ENCODE results near the gene DNAH8. TPM values are rescaled to one million over a fixed set of nuclear protein-coding genes. Genes with fewer than 3 reads are reported as not detected.

DNAH8 gene
- total and polyA plus RNA-seq, 8 donors: under 0.01 to 0.18 TPM; not detected in 6

- WGBS, 5 donors: 78 to 92% (median 85%) methylated on average over 9 of the region's 9 CpGs
- no peak for TF ChIP-seq POLR2AphosphoS5 (IDR thresholded peaks at IDR 0.05)
- no peak for TF ChIP-seq EP300 (IDR thresholded peaks at IDR 0.05)
- H3K36me3 ChIP-seq: no peaks in the 10 kb centered on the region
- no peak overlapping the region for H3K27ac ChIP-seq
- no peak overlapping the region for H3K4me3 ChIP-seq
- intact Hi-C loops (cut with DNase I; ENCODE audit: low total_unique reads): no loop called here
- DNase-seq: peak in 1 of 2 donors; percentile 14
- no peaks in the 10 kb centered on the region for H3K9me3 ChIP-seq
- H3K4me1 ChIP-seq: no peaks in the 10 kb centered on the region
- no peaks in the 10 kb centered on the region for H3K27me3 ChIP-seq
Measured at GRCh38 chr6:39074486-39074885, 359.4 kb downstream of the DNAH8 start.

- H3K4me1 ChIP-seq: no peaks in the 10 kb centered on the region
- no peak overlapping the region for H3K4me3 ChIP-seq
- intact Hi-C loops (cut with DNase I; ENCODE audit: low total_unique reads): no loop called here
- no peaks in the 10 kb centered on the region for H3K36me3 ChIP-seq
- no peak for TF ChIP-seq CTCF (IDR thresholded peaks at IDR 0.05)
- no peak for TF ChIP-seq POLR2A (IDR thresholded peaks at IDR 0.05)
- no peak for TF ChIP-seq POLR2AphosphoS5 (IDR thresholded peaks at IDR 0.05)
- TF ChIP-seq EP300 (IDR thresholded peaks at IDR 0.05): no peak
- no peaks in the 10 kb centered on the region for H3K27me3 ChIP-seq
- peak in 1 of 2 donors; percentile 13 for DNase-seq
- no peak overlapping the region for H3K27ac ChIP-seq
- WGBS, 5 donors: 66 to 76% (median 74%) methylated on average over 11 to 12 of the region's 12 CpGs
- H3K9me3 ChIP-seq: no peaks in the 10 kb centered on the region
Measured at GRCh38 chr6:39075010-39075686, 360.0 kb downstream of the DNAH8 start.

DNA sequence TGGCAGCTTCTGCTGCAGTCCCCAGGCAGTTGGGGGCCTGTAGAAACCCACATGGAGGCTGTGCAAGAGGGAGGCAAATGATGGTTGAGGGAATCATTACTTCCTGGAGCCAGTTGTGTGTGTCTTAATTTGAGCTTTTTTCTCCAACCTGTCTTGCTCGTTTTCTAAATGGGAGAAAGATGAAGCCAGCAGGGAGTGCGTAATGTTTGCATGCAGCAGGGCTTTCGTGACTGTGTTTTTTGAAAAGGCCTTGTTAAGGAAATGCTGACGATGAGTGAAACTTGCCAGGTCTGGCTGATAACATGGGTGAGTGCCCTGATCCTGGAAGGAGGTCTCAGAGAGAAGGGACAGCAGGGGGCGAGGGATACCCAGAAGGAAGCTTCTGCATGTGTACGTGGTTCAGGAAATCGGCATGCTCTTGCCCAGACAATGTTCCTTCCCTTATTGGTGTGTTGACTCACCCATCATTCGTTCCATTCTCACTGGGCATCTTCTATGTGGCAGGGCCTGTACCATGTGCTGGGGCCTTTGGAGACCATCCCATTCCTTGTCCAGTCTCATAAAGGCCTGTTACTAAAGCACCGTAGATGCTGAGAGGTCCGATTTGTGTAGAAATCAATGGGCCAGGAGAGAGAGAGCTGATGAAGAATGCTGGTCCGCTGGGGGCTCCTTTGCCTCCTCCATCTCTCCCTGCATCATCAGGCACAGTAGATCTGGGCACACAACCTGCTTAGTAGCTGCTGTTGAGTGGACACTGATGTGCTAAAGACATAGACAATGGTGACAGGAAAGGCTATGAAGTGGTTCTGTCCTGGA, 360.9 kb downstream of the DNAH8 start:
- Histone ChIP-seq H3K27ac (no peak overlapping the region), H3K27me3 (no peaks in the 10 kb centered on the region), H3K36me3 (no peaks in the 10 kb centered on the region), H3K4me1 (no peaks in the 10 kb centered on the region), H3K4me3 (no peak overlapping the region), H3K9me3 (no peaks in the 10 kb centered on the region)
- intact Hi-C loops (cut with DNase I; ENCODE audit: low total_unique reads): no loop called here
- no peak for TF ChIP-seq CTCF (IDR thresholded peaks at IDR 0.05)
- no peak for TF ChIP-seq POLR2A (IDR thresholded peaks at IDR 0.05)
- TF ChIP-seq EP300 (IDR thresholded peaks at IDR 0.05): no peak
- no peak for TF ChIP-seq POLR2AphosphoS5 (IDR thresholded peaks at IDR 0.05)
- WGBS, 5 donors: 59 to 78% (median 72%) methylated on average over 11 of the region's 11 CpGs
- DNase-seq: peak in 1 of 2 donors; percentile 56

GRCh38 chr6:39076623-39077535, 361.8 kb downstream of the DNAH8 start:
- 63 to 78% (median 67%) methylated on average over 9 of the region's 9 CpGs for WGBS, 5 donors
- no peaks in the 10 kb centered on the region for H3K4me1 ChIP-seq
- no peaks in the 10 kb centered on the region for H3K27me3 ChIP-seq
- H3K4me3 ChIP-seq: no peak overlapping the region
- H3K27ac ChIP-seq: no peak overlapping the region
- DNase-seq: no peak
- no peak for TF ChIP-seq CTCF (IDR thresholded peaks at IDR 0.05)
- H3K36me3 ChIP-seq: no peaks in the 10 kb centered on the region
- H3K9me3 ChIP-seq: no peaks in the 10 kb centered on the region
- intact Hi-C loops (cut with DNase I; ENCODE audit: low total_unique reads): no loop called here
